G401.6 (cell line): ENCODE measurements around the gene HTR6.

Source experiments
- FAIRE-seq: peaks from 2 replicates; lab custom pipeline; 2012; peaks lifted over from hg19 to GRCh38; lab: Jason Lieb, UNC

Gene HTR6

GRCh38 chr1:19639999-19640362 is 24.7 kb upstream of the HTR6 start:
- FAIRE-seq = no peak

- no peak for FAIRE-seq
These were observed 24.0 kb upstream of the HTR6 start for GRCh38 chr1:19640363-19641316.

GRCh38 chr1:19643121-19643520 is 21.6 kb upstream of the HTR6 start:
- FAIRE-seq = no peak

- FAIRE-seq = no peak
These were observed 20.9 kb upstream of the HTR6 start, which contains the start of gene NBL1 for GRCh38 chr1:19643602-19644394. Gene NBL1, plus strand, starts transcription at chr1:19644311. Its CDS starts 10,720 bp downstream, at chr1:19655031.

- no peak for FAIRE-seq
These were observed 20.3 kb upstream of the HTR6 start for GRCh38 chr1:19644395-19644680.

- no peak for FAIRE-seq
These were observed 19.8 kb upstream of the HTR6 start for GRCh38 chr1:19644681-19645410.

- no peak for FAIRE-seq
These were observed 19.0 kb upstream of the HTR6 start for GRCh38 chr1:19645411-19646251.

GRCh38 chr1:19646377-19647319 is 18.0 kb upstream of the HTR6 start:
- FAIRE-seq = no peak

GRCh38 chr1:19647643-19648042 is 17.0 kb upstream of the HTR6 start:
- FAIRE-seq = no peak

GRCh38 chr1:19648239-19648638 is 16.4 kb upstream of the HTR6 start:
- FAIRE-seq = no peak

- no peak for FAIRE-seq
These were observed 16.0 kb upstream of the HTR6 start for GRCh38 chr1:19648689-19649088.

- no peak for FAIRE-seq
These were observed 14.1 kb upstream of the HTR6 start for GRCh38 chr1:19650416-19651140.

- FAIRE-seq = no peak
These were observed 13.4 kb upstream of the HTR6 start for GRCh38 chr1:19651141-19651737.

GRCh38 chr1:19654386-19654785 is 10.3 kb upstream of the HTR6 start:
- FAIRE-seq = no peak

GRCh38 chr1:19654886-19655717 is 9.6 kb upstream of the HTR6 start:
- no peak for FAIRE-seq

- FAIRE-seq = no peak
These were observed 9.0 kb upstream of the HTR6 start for GRCh38 chr1:19655718-19656080.

GRCh38 chr1:19656134-19656779 is 8.4 kb upstream of the HTR6 start:
- no peak for FAIRE-seq

GRCh38 chr1:19656780-19657466 is 7.8 kb upstream of the HTR6 start:
- FAIRE-seq = no peak
